ENCODE data around the gene ELN. TPM values are rescaled to one million over a fixed set of nuclear protein-coding genes. Genes with fewer than 3 reads are reported as not detected.

The ELN gene
- total and polyA plus RNA-seq, 2 donors (not counting 3 experiments of a cell fraction or from before 2014, with no cell fraction given), result 1.7 to 2.6 TPM

DNA sequence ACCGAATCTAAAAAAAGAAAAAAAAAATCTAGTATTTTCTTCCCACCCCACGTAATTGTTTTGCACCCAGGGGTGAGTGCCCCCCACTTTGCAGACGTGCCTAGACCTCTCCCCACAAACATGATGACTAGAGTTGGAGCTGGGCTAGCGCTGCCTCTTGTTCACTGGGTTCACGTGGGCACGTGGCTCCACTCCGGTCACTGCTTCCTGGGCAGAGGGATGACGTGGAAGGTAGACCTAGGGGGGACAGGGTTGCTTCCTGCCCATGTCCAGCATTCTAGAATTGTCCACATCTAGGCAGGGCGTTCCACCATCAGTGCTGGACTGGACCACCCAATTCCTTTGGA lies 54.8 kb downstream of the ELN start:
- Histone ChIP-seq H3K27ac (ENCODE audit: insufficient read depth, low read depth, low read length) (no peak overlapping the region), H3K4me3 (replicated peaks in 1 of 3; ENCODE audit: insufficient read depth in 1 of 3, low read depth in 1 of 3, low read length in 3 of 3) (no peak overlapping the region), H3K9me1 (replicated peaks; ENCODE audit: control insufficient read depth, extremely low read depth, insufficient read depth, low read length) (no peaks in the 10 kb centered on the region), H3K27me3 (ENCODE audit: control insufficient read depth in 2 of 2, insufficient read depth in 2 of 2, low read length in 2 of 2) (no peaks in the 10 kb centered on the region), H3K4me1 (ENCODE audit: control insufficient read depth, extremely low read depth, insufficient read depth, low read length) (peaks cover 17% of the 10 kb centered on the region), H3K9me3 (replicated peaks; ENCODE audit: control insufficient read depth, insufficient read depth, low read length) (no peaks in the 10 kb centered on the region), H3K36me3 (ENCODE audit: control insufficient read depth in 2 of 2, extremely low read depth in 1 of 2, insufficient read depth in 2 of 2, low read length in 2 of 2) (peaks cover 0 to 5% of the 10 kb centered on the region in 2 experiments), H4K20me1 (replicated peaks; ENCODE audit: control insufficient read depth, extremely low read depth, insufficient read depth, low read length) (no peaks in the 10 kb centered on the region), H3K4me2 (ENCODE audit: insufficient read depth, low read length) (no peak overlapping the region), H3K79me2 (ENCODE audit: control insufficient read depth, insufficient read depth, low read length) (peaks cover 8% of the 10 kb centered on the region), H3K9ac (replicated peaks; ENCODE audit: extremely low read depth, insufficient read depth, low read length) (no peak overlapping the region), H2AFZ (ENCODE audit: low read depth, low read length) (peak overlapping the region; percentile 70)
- intact Hi-C loops (cut with micrococcal nuclease), result loop anchor here (5.0 kb wide), 1 partner anchor 95 kb away; no protein-coding TSS in a partner anchor
- ChIA-PET CTCF (interaction anchor here (1.1 to 1.8 kb wide), 2 partner anchors 15 to 318 kb away, joined by 3 to 18 read pairs; no protein-coding TSS in a partner anchor), POLR2A (interaction anchor here (1.3 kb wide), 1 partner anchor 12 kb away, joined by 6 read pairs; no protein-coding TSS in a partner anchor)
- BruUV-seq (replicated peaks), result no TSS peak
- FAIRE-seq (no peak), DNase-seq (ENCODE audit: low read depth, low spot score) (no peak)
- TF ChIP-seq POLR2AphosphoS5 (IDR thresholded peaks at IDR 0.05; ENCODE audit: insufficient read depth, low read depth, low read length) (no peak), MYC (IDR thresholded peaks at IDR 0.05; ENCODE audit: low read depth, low read length) (no peak), JUN (IDR thresholded peaks at IDR 0.05; ENCODE audit: borderline replicate concordance, insufficient read depth, insufficient read length, low read depth) (no peak), GATA2 (IDR thresholded peaks at IDR 0.05; ENCODE audit: insufficient read depth, insufficient read length, low read depth, low read length) (no peak), POLR2A (IDR thresholded peaks at IDR 0.05; ENCODE audit: low read depth, low read length) (no peak), FOS (IDR thresholded peaks at IDR 0.05; ENCODE audit: borderline replicate concordance, insufficient read depth, low read length) (no peak), EZH2 (IDR thresholded peaks at IDR 0.05; ENCODE audit: borderline replicate concordance, low read depth, low read length, severe bottlenecking) (no peak)
- TF ChIP-seq, protein P1, sequence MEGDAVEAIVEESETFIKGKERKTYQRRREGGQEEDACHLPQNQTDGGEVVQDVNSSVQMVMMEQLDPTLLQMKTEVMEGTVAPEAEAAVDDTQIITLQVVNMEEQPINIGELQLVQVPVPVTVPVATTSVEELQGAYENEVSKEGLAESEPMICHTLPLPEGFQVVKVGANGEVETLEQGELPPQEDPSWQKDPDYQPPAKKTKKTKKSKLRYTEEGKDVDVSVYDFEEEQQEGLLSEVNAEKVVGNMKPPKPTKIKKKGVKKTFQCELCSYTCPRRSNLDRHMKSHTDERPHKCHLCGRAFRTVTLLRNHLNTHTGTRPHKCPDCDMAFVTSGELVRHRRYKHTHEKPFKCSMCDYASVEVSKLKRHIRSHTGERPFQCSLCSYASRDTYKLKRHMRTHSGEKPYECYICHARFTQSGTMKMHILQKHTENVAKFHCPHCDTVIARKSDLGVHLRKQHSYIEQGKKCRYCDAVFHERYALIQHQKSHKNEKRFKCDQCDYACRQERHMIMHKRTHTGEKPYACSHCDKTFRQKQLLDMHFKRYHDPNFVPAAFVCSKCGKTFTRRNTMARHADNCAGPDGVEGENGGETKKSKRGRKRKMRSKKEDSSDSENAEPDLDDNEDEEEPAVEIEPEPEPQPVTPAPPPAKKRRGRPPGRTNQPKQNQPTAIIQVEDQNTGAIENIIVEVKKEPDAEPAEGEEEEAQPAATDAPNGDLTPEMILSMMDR (IDR thresholded peaks at IDR 0.05; ENCODE audit: extremely low read depth in 1 of 2, insufficient read depth in 1 of 2, low read depth in 1 of 2, low read length in 2 of 2), result no peak
- TF ChIP-seq, protein P2, sequence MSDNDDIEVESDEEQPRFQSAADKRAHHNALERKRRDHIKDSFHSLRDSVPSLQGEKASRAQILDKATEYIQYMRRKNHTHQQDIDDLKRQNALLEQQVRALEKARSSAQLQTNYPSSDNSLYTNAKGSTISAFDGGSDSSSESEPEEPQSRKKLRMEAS (IDR thresholded peaks at IDR 0.05; ENCODE audit: insufficient read depth, insufficient read length), result no peak
- dilution Hi-C loops (cut with MboI; ENCODE audit: extremely low pct_ligation_motif_present, low sequenced_read_pairs), result no loop called here

All from endothelial cell of umbilical vein (primary cell).